Measurements from ENCODE around the gene HEPACAM.

Gene HEPACAM

GRCh38 chr11:124942466-124943253 is 6.8 kb upstream of the HEPACAM start (continued):
- no peak for TF ChIP-seq BACH2 (CRISPR knock-in tag; IDR thresholded peaks at IDR 0.05; ENCODE audit: borderline replicate concordance)
- TF ChIP-seq PPARA (CRISPR knock-in tag; IDR thresholded peaks at IDR 0.05; ENCODE audit: borderline replicate concordance) = no peak

DNA sequence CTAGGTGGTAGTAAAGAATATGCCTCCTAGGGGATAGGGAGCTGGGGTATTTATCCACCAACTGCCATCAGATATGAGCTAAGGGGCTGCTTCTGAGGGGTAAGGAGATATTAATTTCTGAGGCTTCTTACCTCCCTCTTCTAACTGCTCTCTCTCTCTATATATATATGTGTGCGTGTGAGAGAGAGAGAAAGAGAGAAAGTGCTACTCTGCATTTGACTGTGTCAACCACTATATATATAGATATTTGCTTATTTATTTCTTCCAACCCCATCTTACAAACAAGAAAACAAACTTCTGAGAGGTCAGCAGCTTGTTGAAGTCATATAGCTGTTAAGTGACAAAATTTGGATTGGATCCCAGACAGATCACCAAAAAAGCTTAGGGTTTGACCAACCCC is 5.9 kb upstream of the HEPACAM start:
- TF ChIP-seq, protein P1, sequence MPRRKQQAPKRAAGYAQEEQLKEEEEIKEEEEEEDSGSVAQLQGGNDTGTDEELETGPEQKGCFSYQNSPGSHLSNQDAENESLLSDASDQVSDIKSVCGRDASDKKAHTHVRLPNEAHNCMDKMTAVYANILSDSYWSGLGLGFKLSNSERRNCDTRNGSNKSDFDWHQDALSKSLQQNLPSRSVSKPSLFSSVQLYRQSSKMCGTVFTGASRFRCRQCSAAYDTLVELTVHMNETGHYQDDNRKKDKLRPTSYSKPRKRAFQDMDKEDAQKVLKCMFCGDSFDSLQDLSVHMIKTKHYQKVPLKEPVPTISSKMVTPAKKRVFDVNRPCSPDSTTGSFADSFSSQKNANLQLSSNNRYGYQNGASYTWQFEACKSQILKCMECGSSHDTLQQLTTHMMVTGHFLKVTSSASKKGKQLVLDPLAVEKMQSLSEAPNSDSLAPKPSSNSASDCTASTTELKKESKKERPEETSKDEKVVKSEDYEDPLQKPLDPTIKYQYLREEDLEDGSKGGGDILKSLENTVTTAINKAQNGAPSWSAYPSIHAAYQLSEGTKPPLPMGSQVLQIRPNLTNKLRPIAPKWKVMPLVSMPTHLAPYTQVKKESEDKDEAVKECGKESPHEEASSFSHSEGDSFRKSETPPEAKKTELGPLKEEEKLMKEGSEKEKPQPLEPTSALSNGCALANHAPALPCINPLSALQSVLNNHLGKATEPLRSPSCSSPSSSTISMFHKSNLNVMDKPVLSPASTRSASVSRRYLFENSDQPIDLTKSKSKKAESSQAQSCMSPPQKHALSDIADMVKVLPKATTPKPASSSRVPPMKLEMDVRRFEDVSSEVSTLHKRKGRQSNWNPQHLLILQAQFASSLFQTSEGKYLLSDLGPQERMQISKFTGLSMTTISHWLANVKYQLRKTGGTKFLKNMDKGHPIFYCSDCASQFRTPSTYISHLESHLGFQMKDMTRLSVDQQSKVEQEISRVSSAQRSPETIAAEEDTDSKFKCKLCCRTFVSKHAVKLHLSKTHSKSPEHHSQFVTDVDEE (CRISPR knock-in tag; IDR thresholded peaks at IDR 0.05) = no peak
- TF ChIP-seq ZNF70 (CRISPR knock-in tag; IDR thresholded peaks at IDR 0.05) (no peak), POU6F1 (CRISPR knock-in tag; IDR thresholded peaks at IDR 0.05; ENCODE audit: borderline replicate concordance, low read depth) (no peak), ZFP3 (CRISPR knock-in tag; IDR thresholded peaks at IDR 0.05) (no peak)
- TF ChIP-seq, protein P2, sequence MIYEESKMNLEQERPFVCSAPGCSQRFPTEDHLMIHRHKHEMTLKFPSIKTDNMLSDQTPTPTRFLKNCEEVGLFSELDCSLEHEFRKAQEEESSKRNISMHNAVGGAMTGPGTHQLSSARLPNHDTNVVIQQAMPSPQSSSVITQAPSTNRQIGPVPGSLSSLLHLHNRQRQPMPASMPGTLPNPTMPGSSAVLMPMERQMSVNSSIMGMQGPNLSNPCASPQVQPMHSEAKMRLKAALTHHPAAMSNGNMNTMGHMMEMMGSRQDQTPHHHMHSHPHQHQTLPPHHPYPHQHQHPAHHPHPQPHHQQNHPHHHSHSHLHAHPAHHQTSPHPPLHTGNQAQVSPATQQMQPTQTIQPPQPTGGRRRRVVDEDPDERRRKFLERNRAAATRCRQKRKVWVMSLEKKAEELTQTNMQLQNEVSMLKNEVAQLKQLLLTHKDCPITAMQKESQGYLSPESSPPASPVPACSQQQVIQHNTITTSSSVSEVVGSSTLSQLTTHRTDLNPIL (CRISPR knock-in tag; IDR thresholded peaks at IDR 0.05; ENCODE audit: low read depth) = no peak
- ATAC-seq = no peak

DNA sequence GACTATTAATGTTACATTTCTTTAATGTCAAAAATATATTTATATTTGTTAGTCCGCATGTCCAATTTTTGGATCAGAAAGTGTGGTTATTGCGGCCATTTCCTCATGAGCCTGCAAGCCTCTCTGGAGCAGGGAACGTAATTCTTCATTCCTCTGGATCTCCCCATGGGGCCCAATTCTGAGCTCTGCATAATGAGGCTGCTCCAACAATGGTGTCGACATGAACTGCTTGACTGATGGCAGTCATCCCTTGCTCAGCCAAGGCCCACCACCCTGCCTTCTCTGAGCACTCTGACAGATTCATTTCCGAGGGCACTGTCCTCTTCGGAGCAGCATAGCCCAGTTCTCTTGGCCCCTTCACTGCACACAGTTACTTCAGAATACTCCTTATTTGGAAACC is 3.1 kb upstream of the HEPACAM start:
- TF ChIP-seq ISL1 (CRISPR knock-in tag; IDR thresholded peaks at IDR 0.05) = no peak
- TF ChIP-seq, protein P2 (CRISPR knock-in tag; IDR thresholded peaks at IDR 0.05; ENCODE audit: low read depth) = no peak
- TF ChIP-seq ZNF565 (CRISPR knock-in tag; conservative IDR thresholded peaks at IDR 0.05; ENCODE audit: low read depth) = no peak
- no peak for TF ChIP-seq SNAI2 (CRISPR knock-in tag; IDR thresholded peaks at IDR 0.05)
- no peak for TF ChIP-seq ZC3H10 (CRISPR knock-in tag; IDR thresholded peaks at IDR 0.05)
- TF ChIP-seq ZFP30 (CRISPR knock-in tag; IDR thresholded peaks at IDR 0.05) = no peak
- TF ChIP-seq ZFP3 (CRISPR knock-in tag; IDR thresholded peaks at IDR 0.05) = no peak
- ATAC-seq = no peak

- TF ChIP-seq, protein P2 (CRISPR knock-in tag; IDR thresholded peaks at IDR 0.05; ENCODE audit: low read depth) = no peak
- ATAC-seq = no peak
These were observed 2.4 kb upstream of the HEPACAM start for GRCh38 chr11:124938206-124938765.

DNA sequence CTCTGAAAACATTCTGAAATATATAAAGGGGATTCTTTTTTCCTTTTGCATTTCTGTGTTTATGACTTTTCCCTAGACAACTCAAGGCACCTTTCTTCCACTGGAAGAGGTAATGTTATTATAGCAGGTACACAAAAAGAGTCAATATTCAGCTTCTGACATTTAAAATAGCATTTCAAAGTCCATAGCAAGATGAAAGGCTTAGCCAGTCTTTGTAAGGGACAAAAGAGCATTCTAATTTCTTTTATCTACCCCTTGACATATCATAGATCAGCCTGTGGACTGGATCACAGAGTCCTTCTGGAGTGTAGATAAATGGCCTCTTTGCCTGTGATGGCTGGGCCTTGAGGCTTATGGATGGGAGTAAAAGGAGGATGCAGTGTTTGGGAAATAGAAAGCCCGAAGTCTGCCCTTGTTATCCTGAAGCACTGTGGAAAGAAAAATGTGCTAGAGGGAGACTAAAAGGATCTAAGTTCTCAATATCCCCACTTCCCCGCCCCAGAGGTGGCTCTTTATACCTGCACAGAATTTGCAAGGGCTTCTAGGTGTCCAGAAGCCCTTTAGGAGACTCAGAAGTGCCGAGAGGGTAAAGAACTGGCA is 1.6 kb upstream of the HEPACAM start:
- ATAC-seq = no peak
- TF ChIP-seq ZFP3 (CRISPR knock-in tag; IDR thresholded peaks at IDR 0.05) (no peak), ESRRG (CRISPR knock-in tag; IDR thresholded peaks at IDR 0.05) (no peak)
- TF ChIP-seq, protein P2 (CRISPR knock-in tag; IDR thresholded peaks at IDR 0.05; ENCODE audit: low read depth) = no peak
